GM23338 (cell line): ENCODE measurements around the gene SPDYE3. TPM values are rescaled to one million over a fixed set of nuclear protein-coding genes. Genes with fewer than 3 reads are reported as not detected.

ENCODE experiments used
- ATAC-seq: fragments of 200-7000 bp; cut with Tn5 transposase; 3 replicates; pipeline ENCODE4 v1.9.1; 2020
- DNase-seq: peaks from one replicate; pipeline ENCODE4 v3.0.0-alpha.2; 2015; ENCODE audit warnings: low spot score
- H2AFZ ChIP-seq: fragments of 200-600 bp; sonication (generic); 2 replicates; pipeline ENCODE4 v1.8.0; 2016; ENCODE audit warnings: antibody characterized with exemption, mild to moderate bottlenecking, moderate library complexity
- H3F3A ChIP-seq: fragments of 200-600 bp; sonication (generic); replicated peaks from 2 replicates; pipeline ENCODE4 v1.8.0; 2017; ENCODE audit warnings: antibody characterized with exemption, mixed run types, low read depth
- H3K27ac ChIP-seq: fragments of 200-600 bp; sonication (generic); 2 replicates; pipeline ENCODE4 v1.6.1; 2016; ENCODE audit warnings: low read depth
- H3K27me3 ChIP-seq: fragments of 200-600 bp; sonication (generic); 2 replicates; pipeline ENCODE4 v1.8.0; 2016; ENCODE audit warnings: mild to moderate bottlenecking, mixed run types, moderate library complexity; ENCODE audit not compliant: insufficient read depth
- H3K36me3 ChIP-seq: fragments of 200-600 bp; sonication (generic); 2 replicates; pipeline ENCODE4 v1.8.0; 2016; ENCODE audit warnings: mild to moderate bottlenecking; ENCODE audit not compliant: insufficient read depth
- H3K4me1 ChIP-seq: fragments of 200-600 bp; sonication (generic); 2 replicates; pipeline ENCODE4 v1.8.0; 2016; ENCODE audit warnings: mild to moderate bottlenecking, moderate library complexity; ENCODE audit not compliant: insufficient read depth
- H3K4me2 ChIP-seq: fragments of 200-600 bp; sonication (generic); 2 replicates; pipeline ENCODE4 v1.7.1; 2017; ENCODE audit warnings: mixed run types
- H3K4me3 ChIP-seq: fragments of 200-600 bp; sonication (generic); 2 replicates; pipeline ENCODE4 v1.6.1; 2016; ENCODE audit warnings: mixed run types
- H3K79me2 ChIP-seq: fragments of 200-600 bp; sonication (generic); replicated peaks from 2 replicates; pipeline ENCODE4 v1.8.0; 2017; ENCODE audit warnings: mild to moderate bottlenecking; ENCODE audit not compliant: insufficient read depth
- H3K9me2 ChIP-seq: fragments of 200-600 bp; sonication (generic); 2 replicates; pipeline ENCODE4 v1.8.0; 2017; ENCODE audit not compliant: insufficient read depth
- H4K20me1 ChIP-seq: fragments of 200-600 bp; sonication (generic); replicated peaks from 2 replicates; pipeline ENCODE4 v1.8.0; 2017; ENCODE audit warnings: mild to moderate bottlenecking; ENCODE audit not compliant: insufficient read depth
- H3K27ac Mint-ChIP-seq: 2 replicates; pipeline ENCODE4 v1.8.0; 2020; ENCODE audit warnings: inconsistent platforms, mild to moderate bottlenecking, moderate library complexity, mixed read lengths
- H3K27me3 Mint-ChIP-seq: 3 replicates; pipeline ENCODE4 v1.8.0; 2022; ENCODE audit warnings: low read depth, mild to moderate bottlenecking, moderate library complexity, mixed read lengths, inconsistent platforms; ENCODE audit not compliant: insufficient read depth, poor library complexity
- H3K36me3 Mint-ChIP-seq: 3 replicates; pipeline ENCODE4 v1.8.0; 2021; ENCODE audit warnings: low read depth, mild to moderate bottlenecking, inconsistent platforms, moderate library complexity, mixed read lengths
- H3K4me1 Mint-ChIP-seq: 3 replicates; pipeline ENCODE4 v1.8.0; 2020; ENCODE audit warnings: mild to moderate bottlenecking, inconsistent platforms, mixed read lengths
- H3K4me3 Mint-ChIP-seq: 3 replicates; pipeline ENCODE4 v1.8.0; 2021; ENCODE audit warnings: moderate library complexity, mild to moderate bottlenecking, inconsistent platforms, mixed read lengths
- H3K9me3 Mint-ChIP-seq: 3 replicates; pipeline ENCODE4 v1.8.0; 2020; ENCODE audit warnings: moderate library complexity, mild to moderate bottlenecking, inconsistent platforms, mixed read lengths
- CREB1 ChIP-seq: fragments of 250-450 bp; sonication (Bioruptor Pico); IDR thresholded peaks from 2 replicates; pipeline ENCODE4 v1.5.0; 2020; ENCODE audit warnings: low read depth, mild to moderate bottlenecking, moderate library complexity
- ETS1 ChIP-seq: IDR thresholded peaks from 2 replicates; pipeline ENCODE4 v1.6.1; 2016; ENCODE audit warnings: antibody characterized with exemption
- EZH2 ChIP-seq: fragments of 200-600 bp; sonication (generic); IDR thresholded peaks from one replicate; pipeline ENCODE4 v1.8.0; 2017; ENCODE audit warnings: antibody characterized with exemption, mild to moderate bottlenecking, low read depth; ENCODE audit not compliant: unreplicated experiment
- EZH2phosphoT487 ChIP-seq: fragments of 200-600 bp; sonication (generic); IDR thresholded peaks from one replicate; pipeline ENCODE4 v1.8.1; 2018; ENCODE audit warnings: antibody characterized with exemption; ENCODE audit not compliant: unreplicated experiment
- JUNB ChIP-seq: IDR thresholded peaks from one replicate; pipeline ENCODE4 v1.6.1; 2016; ENCODE audit warnings: antibody characterized with exemption; ENCODE audit not compliant: unreplicated experiment
- NANOG ChIP-seq: IDR thresholded peaks from 2 replicates; pipeline ENCODE4 v1.6.1; 2016; ENCODE audit warnings: antibody characterized with exemption, borderline replicate concordance
- POLR2AphosphoS5 ChIP-seq: IDR thresholded peaks from 2 replicates; pipeline ENCODE4 v1.6.1; 2016; ENCODE audit warnings: antibody characterized with exemption, low read depth
- STAT1 ChIP-seq: IDR thresholded peaks from one replicate; pipeline ENCODE4 v1.6.1; 2016; ENCODE audit warnings: antibody characterized with exemption; ENCODE audit not compliant: unreplicated experiment
- ZNF114 ChIP-seq: fragments of 250-450 bp; sonication (Bioruptor Pico); IDR thresholded peaks from 2 replicates; pipeline ENCODE4 v1.5.0; 2020; ENCODE audit warnings: mild to moderate bottlenecking, moderate library complexity
- ZNF331 ChIP-seq: fragments of 250-450 bp; sonication (Bioruptor Pico); IDR thresholded peaks from 2 replicates; pipeline ENCODE4 v1.5.0; 2020; ENCODE audit warnings: low read depth, mild to moderate bottlenecking, moderate library complexity
- polyA plus RNA-seq: library from polyadenylated mRNA; unstranded; fragments of >200 nt; fragmentation: Nextera tagmentation; extraction: Ambion mirVana; gene quantifications from 2 replicates; pipeline ENCODE4 v1.2.1, GENCODE V29; 2016
- total RNA-seq: library from RNA; depleted of rRNA; stranded (reverse); fragments of >200 nt; shearing (Covaris generic); gene quantifications from 2 replicates; pipeline ENCODE4 v1.2.3, GENCODE V29; 2014
- TF ChIP-seq, protein P1 (sequence below): IDR thresholded peaks from one replicate; pipeline ENCODE4 v1.6.1; 2018; ENCODE audit warnings: antibody characterized with exemption; ENCODE audit not compliant: unreplicated experiment

SPDYE3 gene
- total and polyA plus RNA-seq, 2 experiments from 2014 or later: 3.6 TPM; not detected in 1

- Mint-ChIP-seq H3K36me3 (peaks cover 68% of the 10 kb centered on the region), H3K4me1 (no peaks in the 10 kb centered on the region; the same call in 2 of the 3 replicates), H3K9me3 (no peaks in the 10 kb centered on the region), H3K27me3 (peaks cover 11% of the 10 kb centered on the region), H3K4me3 (no peak overlapping the region), H3K27ac (no peak overlapping the region)
- H3K4me3 ChIP-seq: no peak overlapping the region
- no peak overlapping the region for H3K4me2 ChIP-seq
- no peak overlapping the region for H2AFZ ChIP-seq
- no peaks in the 10 kb centered on the region for H3K79me2 ChIP-seq
- no peaks in the 10 kb centered on the region for H3K4me1 ChIP-seq
- DNase-seq (no peak), ATAC-seq (no peak)
- H3F3A ChIP-seq: no peaks in the 10 kb centered on the region
- H3K27me3 ChIP-seq: no peaks in the 10 kb centered on the region
- TF ChIP-seq, protein P1, sequence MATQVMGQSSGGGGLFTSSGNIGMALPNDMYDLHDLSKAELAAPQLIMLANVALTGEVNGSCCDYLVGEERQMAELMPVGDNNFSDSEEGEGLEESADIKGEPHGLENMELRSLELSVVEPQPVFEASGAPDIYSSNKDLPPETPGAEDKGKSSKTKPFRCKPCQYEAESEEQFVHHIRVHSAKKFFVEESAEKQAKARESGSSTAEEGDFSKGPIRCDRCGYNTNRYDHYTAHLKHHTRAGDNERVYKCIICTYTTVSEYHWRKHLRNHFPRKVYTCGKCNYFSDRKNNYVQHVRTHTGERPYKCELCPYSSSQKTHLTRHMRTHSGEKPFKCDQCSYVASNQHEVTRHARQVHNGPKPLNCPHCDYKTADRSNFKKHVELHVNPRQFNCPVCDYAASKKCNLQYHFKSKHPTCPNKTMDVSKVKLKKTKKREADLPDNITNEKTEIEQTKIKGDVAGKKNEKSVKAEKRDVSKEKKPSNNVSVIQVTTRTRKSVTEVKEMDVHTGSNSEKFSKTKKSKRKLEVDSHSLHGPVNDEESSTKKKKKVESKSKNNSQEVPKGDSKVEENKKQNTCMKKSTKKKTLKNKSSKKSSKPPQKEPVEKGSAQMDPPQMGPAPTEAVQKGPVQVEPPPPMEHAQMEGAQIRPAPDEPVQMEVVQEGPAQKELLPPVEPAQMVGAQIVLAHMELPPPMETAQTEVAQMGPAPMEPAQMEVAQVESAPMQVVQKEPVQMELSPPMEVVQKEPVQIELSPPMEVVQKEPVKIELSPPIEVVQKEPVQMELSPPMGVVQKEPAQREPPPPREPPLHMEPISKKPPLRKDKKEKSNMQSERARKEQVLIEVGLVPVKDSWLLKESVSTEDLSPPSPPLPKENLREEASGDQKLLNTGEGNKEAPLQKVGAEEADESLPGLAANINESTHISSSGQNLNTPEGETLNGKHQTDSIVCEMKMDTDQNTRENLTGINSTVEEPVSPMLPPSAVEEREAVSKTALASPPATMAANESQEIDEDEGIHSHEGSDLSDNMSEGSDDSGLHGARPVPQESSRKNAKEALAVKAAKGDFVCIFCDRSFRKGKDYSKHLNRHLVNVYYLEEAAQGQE: no peak
- TF ChIP-seq ETS1: no peak
- TF ChIP-seq NANOG: no peak
- no peak for TF ChIP-seq POLR2AphosphoS5
- TF ChIP-seq STAT1: no peak
- TF ChIP-seq ZNF114 (CRISPR knock-in tag): no peak
- TF ChIP-seq CREB1 (CRISPR knock-in tag): no peak
- H3K27ac ChIP-seq: no peak overlapping the region
- peaks cover 5% of the 10 kb centered on the region; the same call in 1 of the 2 replicates for H4K20me1 ChIP-seq
- H3K9me2 ChIP-seq: no peaks in the 10 kb centered on the region
- peaks cover 25% of the 10 kb centered on the region for H3K36me3 ChIP-seq
Measured at GRCh38 chr7:100352984-100353684, 45.6 kb downstream of the SPDYE3 start.

DNA sequence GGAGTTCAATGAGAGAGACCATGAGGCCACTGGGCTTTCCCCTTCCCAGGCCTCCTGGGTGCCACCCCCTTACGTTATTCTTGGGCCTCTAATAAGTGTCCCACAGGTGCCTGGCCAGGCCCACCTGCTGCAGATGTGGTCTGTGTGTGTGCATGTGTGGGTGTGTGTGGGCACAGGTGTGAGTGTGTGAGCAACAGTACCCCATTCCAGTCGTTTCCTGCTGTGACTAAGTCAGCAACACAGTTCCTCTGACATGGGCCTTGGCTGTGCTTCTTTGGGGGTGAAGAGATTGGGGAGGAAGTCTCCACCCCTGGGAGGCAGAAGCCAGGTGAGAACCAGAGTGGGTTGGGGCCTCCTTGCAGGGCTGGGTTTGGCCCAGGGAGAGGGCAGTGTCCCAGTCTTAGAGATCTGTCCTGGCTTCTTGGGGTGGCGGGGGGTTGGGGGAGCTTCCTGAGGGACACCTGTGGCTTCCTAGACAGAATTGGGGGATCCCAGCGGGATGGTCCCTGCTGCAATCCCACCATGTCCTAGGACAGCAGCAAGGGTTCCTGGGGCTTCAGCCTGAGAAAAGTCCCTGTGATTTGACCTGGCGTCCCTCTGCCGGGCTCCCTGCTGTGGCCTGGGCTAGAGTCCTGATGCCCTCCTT is 46.3 kb downstream of the SPDYE3 start:
- Mint-ChIP-seq H3K4me3 (no peak overlapping the region), H3K27me3 (peaks cover 12% of the 10 kb centered on the region), H3K9me3 (no peaks in the 10 kb centered on the region), H3K36me3 (peaks cover 66% of the 10 kb centered on the region), H3K4me1 (no peaks in the 10 kb centered on the region; the same call in 2 of the 3 replicates), H3K27ac (no peak overlapping the region)
- ATAC-seq: no peak
- Histone ChIP-seq H3K27ac (no peak overlapping the region), H3K36me3 (peaks cover 22% of the 10 kb centered on the region; the same call in 1 of the 2 replicates), H4K20me1 (peaks cover 2% of the 10 kb centered on the region; the same call in 1 of the 2 replicates), H3K4me3 (no peak overlapping the region), H3K9me2 (no peaks in the 10 kb centered on the region), H3K4me1 (no peaks in the 10 kb centered on the region), H2AFZ (no peak overlapping the region), H3K27me3 (no peaks in the 10 kb centered on the region), H3K79me2 (no peaks in the 10 kb centered on the region), H3F3A (no peaks in the 10 kb centered on the region), H3K4me2 (no peak overlapping the region)
- DNase-seq: no peak
- TF ChIP-seq JUNB (no peak), EZH2phosphoT487 (no peak), EZH2 (no peak), ETS1 (no peak), ZNF114 (CRISPR knock-in tag) (no peak), NANOG (no peak), ZNF331 (CRISPR knock-in tag) (no peak), POLR2AphosphoS5 (no peak), STAT1 (no peak)
- TF ChIP-seq, protein P1: no peak
